GM12878 (cell line): ENCODE results near the gene APCDD1L. TPM values are rescaled to one million over a fixed set of nuclear protein-coding genes. Genes with fewer than 3 reads are reported as not detected.

Source experiments
- ATAC-seq: fragments of 200-7000 bp; cut with Tn5 transposase; 3 replicates; pipeline ENCODE4 v1.9.1; 2020; ENCODE audit warnings: mild to moderate bottlenecking, moderate library complexity
- BruUV-seq: library from RNA; stranded (reverse); fragments of 400-500 nt; replicated peaks from 2 replicates; lab custom pipeline; 2021; lab: Mats Ljungman, UMichigan
- CTCF ChIA-PET: fragments of 300-600 bp; sonication (Branson Sonifier 250); formaldehyde crosslinking; extraction: SDS; loops from one replicate; lab custom pipeline; 2021; ENCODE audit warnings: inconsistent platforms; lab: Yijun Ruan, JAX
- POLR2A ChIA-PET: fragments of 350-600 bp; formaldehyde crosslinking; extraction: SDS; loops from one replicate; lab custom pipeline; 2021; ENCODE audit warnings: inconsistent platforms; lab: Charles Lee
- RAD21 ChIA-PET: fragments of 300-600 bp; sonication (Branson Sonifier 250); formaldehyde crosslinking; loops from one replicate; lab custom pipeline; 2023; ENCODE audit warnings: antibody characterized with exemption; ENCODE audit not compliant: unreplicated experiment; lab: Charles Lee
- SMC1A ChIA-PET: fragments of 300-600 bp; sonication (Branson Sonifier 250); formaldehyde crosslinking; loops from one replicate; lab custom pipeline; 2023; ENCODE audit not compliant: unreplicated experiment, uncharacterized antibody; lab: Charles Lee
- DNase-seq: peaks from one replicate; pipeline ENCODE4 v3.0.0-alpha.2; 2011; ENCODE audit warnings: low read depth, low spot score
- FAIRE-seq: peaks from 3 replicates; lab custom pipeline; 2011; peaks lifted over from hg19 to GRCh38; lab: Jason Lieb, UNC
- H2AFZ ChIP-seq: 2 replicates; pipeline ENCODE4 v1.6.0; 2011; ENCODE audit warnings: low read depth, low read length, control low read depth; ENCODE audit not compliant: control insufficient read depth
- H3K27ac ChIP-seq: 2 replicates; pipeline ENCODE4 v1.5.1; 2011; ENCODE audit warnings: control low read depth; ENCODE audit not compliant: control insufficient read depth, insufficient read depth
- H3K27me3 ChIP-seq, 2 experiments: replicated peaks in 1 of 2; 2 replicates each; pipeline versions ENCODE4 v1.6.0 to v1.6.1; 2011; ENCODE audit warnings: low read length in 1 of 2; ENCODE audit not compliant: control insufficient read depth in 2 of 2, insufficient read depth in 2 of 2
- H3K36me3 ChIP-seq, 2 experiments: 2 replicates each; pipeline ENCODE4 v1.5.1; 2011; ENCODE audit warnings: low read length in 1 of 2; ENCODE audit not compliant: control insufficient read depth in 2 of 2, insufficient read depth in 2 of 2
- H3K4me1 ChIP-seq: 2 replicates; pipeline ENCODE4 v1.6.1; 2011; ENCODE audit warnings: mild to moderate bottlenecking, low read length, moderate library complexity, mixed read lengths; ENCODE audit not compliant: control insufficient read depth, insufficient read depth
- H3K4me2 ChIP-seq: 2 replicates; pipeline ENCODE4 v1.6.0; 2011; ENCODE audit warnings: control low read depth; ENCODE audit not compliant: control insufficient read depth, insufficient read depth
- H3K4me3 ChIP-seq: fragments of 200-600 bp; sonication (generic); 2 replicates; pipeline ENCODE4 v1.5.1; 2016
- H3K79me2 ChIP-seq: 2 replicates; pipeline ENCODE4 v1.6.0; 2011; ENCODE audit warnings: low read length; ENCODE audit not compliant: control insufficient read depth, insufficient read depth
- H3K9ac ChIP-seq: 2 replicates; pipeline ENCODE4 v1.8.0; 2011; ENCODE audit warnings: low read length, control low read depth, mixed read lengths; ENCODE audit not compliant: control insufficient read depth, insufficient read depth
- H3K9me3 ChIP-seq: replicated peaks from 3 replicates; pipeline ENCODE4 v1.5.1; 2011; ENCODE audit warnings: mild to moderate bottlenecking, low read length; ENCODE audit not compliant: control insufficient read depth, insufficient read depth
- H4K20me1 ChIP-seq: 2 replicates; pipeline ENCODE4 v1.6.0; 2011; ENCODE audit not compliant: control insufficient read depth, insufficient read depth
- CHD1 ChIP-seq: IDR thresholded peaks from 2 replicates; pipeline ENCODE4 v1.6.1; 2012; ENCODE audit warnings: low read depth, low read length, improper control_type of control experiment
- EZH2 ChIP-seq: IDR thresholded peaks from 2 replicates; pipeline ENCODE4 v1.6.1; 2012; ENCODE audit warnings: low read depth, mild to moderate bottlenecking, control low read depth, inconsistent platforms, low read length, borderline replicate concordance; ENCODE audit not compliant: control insufficient read depth
- NFYA ChIP-seq: IDR thresholded peaks from 2 replicates; pipeline ENCODE4 v1.6.1; 2011; ENCODE audit warnings: low read depth, mild to moderate bottlenecking, low read length, improper control_type of control experiment, borderline replicate concordance
- NRF1 ChIP-seq: conservative IDR thresholded peaks from 2 replicates; pipeline ENCODE4 v1.6.1; 2011; ENCODE audit warnings: mild to moderate bottlenecking, low read depth, low read length, improper control_type of control experiment
- RCOR1 ChIP-seq: conservative IDR thresholded peaks from 2 replicates; pipeline ENCODE4 v1.6.1; 2012; ENCODE audit warnings: low read depth, low read length, improper control_type of control experiment
- RFX5 ChIP-seq: IDR thresholded peaks from 2 replicates; pipeline ENCODE4 v1.6.1; 2011; ENCODE audit warnings: low read depth, low read length, improper control_type of control experiment
- SUZ12 ChIP-seq: fragments of 200-600 bp; sonication (generic); IDR thresholded peaks from one replicate; pipeline ENCODE4 v1.6.1; 2018; ENCODE audit warnings: antibody characterized with exemption, mild to moderate bottlenecking; ENCODE audit not compliant: unreplicated experiment
- TARDBP ChIP-seq: IDR thresholded peaks from 2 replicates; pipeline ENCODE4 v1.6.1; 2016; ENCODE audit warnings: borderline replicate concordance
- TCF12 ChIP-seq: IDR thresholded peaks from 2 replicates; pipeline ENCODE4 v1.6.1; 2011; ENCODE audit warnings: low read depth, mild to moderate bottlenecking, low read length
- ZNF207 ChIP-seq: fragments of 450-650 bp; IDR thresholded peaks from 2 replicates; pipeline ENCODE4 v1.6.1; 2014; ENCODE audit warnings: antibody characterized with exemption, mild to moderate bottlenecking, borderline replicate concordance
- WGBS: methylation state at CpG from one replicate; pipeline ENCODE4 v1.1.6; 2016; ENCODE audit warnings: low lambda C conversion rate; ENCODE audit not compliant: insufficient replicate concordance, insufficient coverage; ENCODE audit errors: missing lambda C conversion rate; 5-methylcytosine and 5-hydroxymethylcytosine counted together
- in situ Hi-C: fragments of 300-500 bp; cut with MboI; formaldehyde crosslinking; loops from 9 replicates; pipeline ENCODE4 v1.14.3; 2018; ENCODE audit warnings: mixed read lengths
- intact Hi-C: fragments of 100-400 bp; cut with micrococcal nuclease; formaldehyde crosslinking; loops from one replicate; pipeline ENCODE4 v1.14.2; 2022; ENCODE audit not compliant: unreplicated experiment
- polyA plus RNA-seq, 11 experiments: library from polyadenylated mRNA; depleted of rRNA in 4 of 11; unstranded in 6 of 11; stranded (reverse) in 5 of 11; fragments of >200 nt; fragmentation: Nextera tagmentation in 4 of 11; fragmentation: Illumina TruSeq in 1 of 11; extraction: Ambion mirVana in 4 of 11; extraction: Trizol in 1 of 11; gene quantifications; 1 replicate in 1 of 11; 2 replicates in 10 of 11; pipeline versions ENCODE4 v1.2.1 to v1.2.3, GENCODE V29; 2011 to 2016; ENCODE audit warnings: inconsistent platforms in 2 of 11, missing spikeins in 2 of 11, low read depth in 1 of 11
- total RNA-seq, 4 experiments: library from RNA; depleted of rRNA in 3 of 4; stranded (reverse); fragments of >200 nt in 3 of 4; fragmentation: Illumina TruSeq in 1 of 4; extraction: Trizol in 1 of 4; gene quantifications; 2 replicates each; pipeline versions ENCODE4 v1.2.1 to v1.2.3, GENCODE V29; 2013 to 2021
- TF ChIP-seq, protein P1 (sequence below): IDR thresholded peaks from 2 replicates; pipeline ENCODE4 v1.6.1; 2011; ENCODE audit warnings: low read depth, low read length, improper control_type of control experiment, borderline replicate concordance
- TF ChIP-seq, protein P2 (sequence below): fragments of 450-650 bp; formaldehyde crosslinking; IDR thresholded peaks from 2 replicates; pipeline ENCODE4 v1.4.0; 2020; ENCODE audit warnings: mild to moderate bottlenecking, moderate library complexity
- TF ChIP-seq, protein P3 (sequence below): fragments of 450-650 bp; formaldehyde crosslinking; IDR thresholded peaks from 2 replicates; pipeline ENCODE4 v1.5.0; 2022; ENCODE audit warnings: mild to moderate bottlenecking, missing genetic modification characterization
- TF ChIP-seq, protein P4 (sequence below): IDR thresholded peaks from 2 replicates; pipeline ENCODE4 v1.6.1; 2011; ENCODE audit warnings: borderline replicate concordance, low read depth, mild to moderate bottlenecking, moderate library complexity, low read length; ENCODE audit not compliant: insufficient read depth, poor library complexity, severe bottlenecking

The APCDD1L gene
- total and polyA plus RNA-seq, 10 of the 15 experiments (the other 5 are each of a cell fraction or from before 2014, with no cell fraction given) = 0.14 to 0.50 TPM; not detected in 8

DNA sequence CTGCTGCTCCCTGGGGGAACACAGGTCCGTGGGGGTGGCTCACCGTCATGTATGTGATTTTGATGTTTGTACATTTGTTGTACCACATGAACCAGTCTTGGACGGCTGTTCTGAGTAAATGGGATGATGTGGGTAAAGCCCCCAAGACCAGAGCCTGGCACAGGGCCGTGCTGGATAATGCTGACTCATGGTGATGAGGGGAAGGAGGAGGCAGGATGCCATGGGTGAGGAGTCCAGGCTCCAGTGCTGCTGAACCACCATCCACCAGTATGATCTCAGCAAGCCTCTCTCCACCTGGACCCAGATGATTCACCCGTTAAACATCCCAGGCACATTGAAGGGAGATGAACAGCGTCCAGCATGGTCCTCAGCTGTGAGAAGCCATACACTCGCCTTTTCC lies 9.6 kb upstream of the APCDD1L start (continued):
- TF ChIP-seq, protein P1, sequence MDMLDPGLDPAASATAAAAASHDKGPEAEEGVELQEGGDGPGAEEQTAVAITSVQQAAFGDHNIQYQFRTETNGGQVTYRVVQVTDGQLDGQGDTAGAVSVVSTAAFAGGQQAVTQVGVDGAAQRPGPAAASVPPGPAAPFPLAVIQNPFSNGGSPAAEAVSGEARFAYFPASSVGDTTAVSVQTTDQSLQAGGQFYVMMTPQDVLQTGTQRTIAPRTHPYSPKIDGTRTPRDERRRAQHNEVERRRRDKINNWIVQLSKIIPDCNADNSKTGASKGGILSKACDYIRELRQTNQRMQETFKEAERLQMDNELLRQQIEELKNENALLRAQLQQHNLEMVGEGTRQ = no peak
- no peak for TF ChIP-seq EZH2
- TF ChIP-seq RFX5 = no peak
- TF ChIP-seq NFYA = no peak
- TF ChIP-seq NRF1 = no peak
- no peak for TF ChIP-seq SUZ12

DNA sequence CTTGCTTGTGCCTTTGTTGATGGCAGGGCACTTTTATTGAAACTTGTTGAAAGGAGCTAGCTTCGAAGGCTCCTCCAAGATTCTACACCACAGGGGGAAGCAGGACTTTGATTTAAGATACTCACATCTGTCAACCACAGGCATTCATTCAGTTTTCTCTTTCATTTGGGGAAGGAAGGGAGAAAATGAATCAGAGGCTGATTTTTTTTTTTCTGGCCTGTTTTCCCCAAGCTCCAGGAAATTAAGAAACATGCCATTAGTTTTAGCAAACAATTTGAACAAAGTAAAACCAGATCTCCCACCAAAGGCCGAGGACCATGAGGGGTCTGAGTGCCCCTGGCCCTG lies 8.7 kb upstream of the APCDD1L start:
- WGBS = 0% methylated on average over 2 of the region's 2 CpGs
- in situ Hi-C loops (no loop called here), intact Hi-C loops (no loop called here)
- Histone ChIP-seq H3K4me3 (no peak overlapping the region), H3K4me1 (no peaks in the 10 kb centered on the region), H2AFZ (no peak overlapping the region), H3K36me3 (no peaks in the 10 kb centered on the region), H3K27ac (no peak overlapping the region), H3K9me3 (peaks cover 2% of the 10 kb centered on the region), H3K79me2 (no peaks in the 10 kb centered on the region), H4K20me1 (no peaks in the 10 kb centered on the region), H3K27me3 (no peaks in the 10 kb centered on the region), H3K4me2 (no peak overlapping the region), H3K9ac (no peak overlapping the region)
- TF ChIP-seq TARDBP (no peak), CHD1 (no peak), NRF1 (no peak), TCF12 (no peak), RCOR1 (no peak), ZNF207 (no peak)
- TF ChIP-seq, protein P2, sequence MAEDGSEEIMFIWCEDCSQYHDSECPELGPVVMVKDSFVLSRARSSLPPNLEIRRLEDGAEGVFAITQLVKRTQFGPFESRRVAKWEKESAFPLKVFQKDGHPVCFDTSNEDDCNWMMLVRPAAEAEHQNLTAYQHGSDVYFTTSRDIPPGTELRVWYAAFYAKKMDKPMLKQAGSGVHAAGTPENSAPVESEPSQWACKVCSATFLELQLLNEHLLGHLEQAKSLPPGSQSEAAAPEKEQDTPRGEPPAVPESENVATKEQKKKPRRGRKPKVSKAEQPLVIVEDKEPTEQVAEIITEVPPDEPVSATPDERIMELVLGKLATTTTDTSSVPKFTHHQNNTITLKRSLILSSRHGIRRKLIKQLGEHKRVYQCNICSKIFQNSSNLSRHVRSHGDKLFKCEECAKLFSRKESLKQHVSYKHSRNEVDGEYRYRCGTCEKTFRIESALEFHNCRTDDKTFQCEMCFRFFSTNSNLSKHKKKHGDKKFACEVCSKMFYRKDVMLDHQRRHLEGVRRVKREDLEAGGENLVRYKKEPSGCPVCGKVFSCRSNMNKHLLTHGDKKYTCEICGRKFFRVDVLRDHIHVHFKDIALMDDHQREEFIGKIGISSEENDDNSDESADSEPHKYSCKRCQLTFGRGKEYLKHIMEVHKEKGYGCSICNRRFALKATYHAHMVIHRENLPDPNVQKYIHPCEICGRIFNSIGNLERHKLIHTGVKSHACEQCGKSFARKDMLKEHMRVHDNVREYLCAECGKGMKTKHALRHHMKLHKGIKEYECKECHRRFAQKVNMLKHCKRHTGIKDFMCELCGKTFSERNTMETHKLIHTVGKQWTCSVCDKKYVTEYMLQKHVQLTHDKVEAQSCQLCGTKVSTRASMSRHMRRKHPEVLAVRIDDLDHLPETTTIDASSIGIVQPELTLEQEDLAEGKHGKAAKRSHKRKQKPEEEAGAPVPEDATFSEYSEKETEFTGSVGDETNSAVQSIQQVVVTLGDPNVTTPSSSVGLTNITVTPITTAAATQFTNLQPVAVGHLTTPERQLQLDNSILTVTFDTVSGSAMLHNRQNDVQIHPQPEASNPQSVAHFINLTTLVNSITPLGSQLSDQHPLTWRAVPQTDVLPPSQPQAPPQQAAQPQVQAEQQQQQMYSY = no peak
- TF ChIP-seq, protein P3, sequence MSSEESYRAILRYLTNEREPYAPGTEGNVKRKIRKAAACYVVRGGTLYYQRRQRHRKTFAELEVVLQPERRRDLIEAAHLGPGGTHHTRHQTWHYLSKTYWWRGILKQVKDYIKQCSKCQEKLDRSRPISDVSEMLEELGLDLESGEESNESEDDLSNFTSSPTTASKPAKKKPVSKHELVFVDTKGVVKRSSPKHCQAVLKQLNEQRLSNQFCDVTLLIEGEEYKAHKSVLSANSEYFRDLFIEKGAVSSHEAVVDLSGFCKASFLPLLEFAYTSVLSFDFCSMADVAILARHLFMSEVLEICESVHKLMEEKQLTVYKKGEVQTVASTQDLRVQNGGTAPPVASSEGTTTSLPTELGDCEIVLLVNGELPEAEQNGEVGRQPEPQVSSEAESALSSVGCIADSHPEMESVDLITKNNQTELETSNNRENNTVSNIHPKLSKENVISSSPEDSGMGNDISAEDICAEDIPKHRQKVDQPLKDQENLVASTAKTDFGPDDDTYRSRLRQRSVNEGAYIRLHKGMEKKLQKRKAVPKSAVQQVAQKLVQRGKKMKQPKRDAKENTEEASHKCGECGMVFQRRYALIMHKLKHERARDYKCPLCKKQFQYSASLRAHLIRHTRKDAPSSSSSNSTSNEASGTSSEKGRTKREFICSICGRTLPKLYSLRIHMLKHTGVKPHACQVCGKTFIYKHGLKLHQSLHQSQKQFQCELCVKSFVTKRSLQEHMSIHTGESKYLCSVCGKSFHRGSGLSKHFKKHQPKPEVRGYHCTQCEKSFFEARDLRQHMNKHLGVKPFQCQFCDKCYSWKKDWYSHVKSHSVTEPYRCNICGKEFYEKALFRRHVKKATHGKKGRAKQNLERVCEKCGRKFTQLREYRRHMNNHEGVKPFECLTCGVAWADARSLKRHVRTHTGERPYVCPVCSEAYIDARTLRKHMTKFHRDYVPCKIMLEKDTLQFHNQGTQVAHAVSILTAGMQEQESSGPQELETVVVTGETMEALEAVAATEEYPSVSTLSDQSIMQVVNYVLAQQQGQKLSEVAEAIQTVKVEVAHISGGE (CRISPR knock-in tag) = no peak
- TF ChIP-seq, protein P4, sequence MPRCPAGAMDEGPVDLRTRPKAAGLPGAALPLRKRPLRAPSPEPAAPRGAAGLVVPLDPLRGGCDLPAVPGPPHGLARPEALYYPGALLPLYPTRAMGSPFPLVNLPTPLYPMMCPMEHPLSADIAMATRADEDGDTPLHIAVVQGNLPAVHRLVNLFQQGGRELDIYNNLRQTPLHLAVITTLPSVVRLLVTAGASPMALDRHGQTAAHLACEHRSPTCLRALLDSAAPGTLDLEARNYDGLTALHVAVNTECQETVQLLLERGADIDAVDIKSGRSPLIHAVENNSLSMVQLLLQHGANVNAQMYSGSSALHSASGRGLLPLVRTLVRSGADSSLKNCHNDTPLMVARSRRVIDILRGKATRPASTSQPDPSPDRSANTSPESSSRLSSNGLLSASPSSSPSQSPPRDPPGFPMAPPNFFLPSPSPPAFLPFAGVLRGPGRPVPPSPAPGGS = no peak
- ChIA-PET CTCF (no interaction called here), RAD21 (no interaction called here), POLR2A (no interaction called here), SMC1A (no interaction called here)
- DNase-seq (no peak), ATAC-seq (no peak), FAIRE-seq (no peak)
- no TSS peak for BruUV-seq
